Measurements from ENCODE around the gene TMPRSS4.

DNA sequence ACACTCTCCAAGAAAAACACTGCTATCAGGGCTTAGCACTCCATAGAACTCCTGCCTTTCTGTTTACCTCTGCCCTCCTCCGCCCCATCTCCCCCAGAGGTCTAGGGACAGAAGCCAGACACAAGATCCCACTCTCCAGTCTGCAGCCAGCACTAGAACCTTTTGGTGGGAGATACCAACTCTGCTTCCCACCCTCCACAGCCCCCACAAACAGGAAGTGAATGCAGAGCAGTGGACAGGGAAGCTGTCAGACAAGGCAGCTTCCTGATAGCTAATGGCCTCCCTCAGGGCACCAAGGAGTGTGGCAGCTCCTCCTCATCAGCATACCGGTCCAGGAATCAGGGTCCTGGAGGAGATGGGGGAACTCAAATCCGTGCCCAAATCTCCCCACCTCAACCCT lies 70.6 kb downstream of the TMPRSS4 start:
- TF ChIP-seq GATA3 (IDR thresholded peaks at IDR 0.05; ENCODE audit: low read depth, low read length) (no peak), GATA2 (IDR thresholded peaks at IDR 0.05; ENCODE audit: low read depth, low read length) (no peak)
